Islet precursor cell (in vitro differentiated cells): ENCODE measurements around the gene PPM1K.

Experiments used
- DNase-seq: peaks from one replicate; pipeline ENCODE4 v3.0.0-alpha.2; 2018

The PPM1K gene

DNA sequence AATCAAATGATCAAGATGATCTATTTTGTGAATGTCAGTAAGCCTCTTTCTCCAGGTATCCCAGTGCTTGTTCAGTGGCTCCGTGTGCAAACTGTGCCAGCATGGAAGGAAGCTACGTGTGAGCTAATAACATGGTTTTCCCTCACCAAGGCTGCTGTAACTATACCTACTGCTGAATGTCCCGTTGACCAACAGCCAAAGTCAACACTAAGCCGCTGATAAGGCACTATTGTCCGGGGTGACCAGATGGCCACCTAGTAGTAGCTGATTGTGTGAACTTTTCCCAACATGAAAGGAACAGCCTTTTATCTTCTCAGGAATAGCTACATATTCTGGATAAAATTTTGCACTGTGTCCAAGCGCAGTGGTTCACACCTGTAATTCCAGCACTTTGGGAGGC is 68.0 kb downstream of the PPM1K start:
- no peak for DNase-seq

DNA sequence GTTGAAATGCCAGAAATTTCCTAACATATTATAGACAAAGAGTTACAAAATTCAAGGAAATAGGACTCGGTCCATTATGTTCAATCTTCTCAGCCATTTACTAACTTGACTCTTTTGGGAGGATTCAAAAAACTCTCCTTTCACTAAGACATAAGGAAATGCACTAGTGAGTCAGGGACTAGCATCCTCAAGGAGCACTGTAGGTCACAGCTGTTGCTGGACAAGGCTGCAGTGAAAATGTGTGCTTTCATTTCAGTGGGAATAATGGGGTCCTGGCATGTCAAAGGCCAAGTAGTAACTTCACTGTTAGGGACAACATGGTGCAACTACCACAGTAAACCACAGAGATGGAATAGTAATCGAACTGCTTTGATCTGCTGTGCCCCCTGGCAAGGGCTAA is 69.0 kb downstream of the PPM1K start:
- DNase-seq, result no peak

DNA sequence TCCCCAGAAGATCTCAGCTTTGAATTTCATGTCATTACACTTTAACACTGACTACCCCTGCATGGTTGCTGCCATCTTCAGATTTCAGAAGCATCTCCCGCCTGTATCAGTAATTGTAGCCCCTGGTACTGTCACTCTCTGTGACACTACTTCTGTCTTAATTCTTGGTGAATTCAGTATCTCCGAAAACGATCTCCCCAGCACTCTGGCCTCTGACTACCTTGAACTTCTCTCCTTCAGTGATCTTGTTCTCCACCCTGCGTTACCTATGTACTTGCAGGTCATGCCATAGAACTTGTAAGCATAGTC is 72.2 kb downstream of the PPM1K start:
- no peak for DNase-seq

DNA sequence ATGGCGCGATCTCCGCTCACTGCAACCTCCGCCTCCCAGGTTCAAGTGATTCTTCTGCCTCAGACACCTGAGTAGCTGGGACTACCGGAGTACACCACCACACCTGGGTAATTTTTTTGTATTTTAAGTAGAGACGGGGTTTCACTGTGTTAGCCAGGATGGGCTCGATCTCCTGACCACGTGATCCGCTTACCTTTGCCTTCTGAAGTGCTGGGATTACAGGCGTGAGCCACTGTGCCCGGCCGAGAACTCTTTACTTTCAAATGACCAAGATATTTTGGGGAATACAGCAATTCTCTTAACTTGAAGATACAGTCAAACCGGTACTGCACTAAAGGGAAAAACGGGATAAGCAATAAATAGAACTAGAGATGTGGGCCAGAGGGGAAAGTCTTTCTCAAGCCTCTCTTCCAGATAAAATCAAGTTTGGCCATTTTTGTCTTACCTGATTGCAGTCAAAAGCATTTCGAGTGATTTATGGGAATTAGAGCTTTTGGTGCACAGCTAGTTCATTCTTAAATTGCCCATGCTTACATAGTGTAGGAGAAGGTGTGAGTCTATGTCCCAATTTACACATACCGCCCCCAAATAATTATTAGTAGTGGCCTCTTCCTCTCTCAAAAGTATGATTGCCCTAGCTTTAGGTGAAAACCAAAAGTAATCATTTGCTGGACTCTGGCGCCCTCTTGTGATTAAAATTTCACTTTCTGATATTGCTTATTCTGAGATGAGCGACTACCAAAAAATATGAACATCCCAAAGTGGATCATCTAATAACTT is 72.7 kb downstream of the PPM1K start:
- DNase-seq, result no peak

- DNase-seq, result no peak
Measured at GRCh38 chr4:88208156-88208555, 76.2 kb downstream of the PPM1K start.
